GM21576 (cell line): ENCODE results near the gene GREM1.

Experiments used
- ATAC-seq: cut with Tn5 transposase; IDR thresholded peaks from one replicate; pipeline ENCODE4 v1.9.1; 2021; ENCODE audit warnings: mild to moderate bottlenecking, moderate library complexity; ENCODE audit not compliant: unreplicated experiment

The GREM1 gene

GRCh38 chr15:32730677-32731654, 13.2 kb downstream of the GREM1 start:
- ATAC-seq = no peak

- no peak for ATAC-seq
These were observed 14.9 kb downstream of the GREM1 start for GRCh38 chr15:32732574-32733157.

GRCh38 chr15:32733281-32733680, 15.5 kb downstream of the GREM1 start:
- no peak for ATAC-seq

- ATAC-seq = no peak
These were observed 18.3 kb downstream of the GREM1 start for GRCh38 chr15:32735989-32736700.

GRCh38 chr15:32736701-32737061, 18.9 kb downstream of the GREM1 start:
- ATAC-seq = no peak

- no peak for ATAC-seq
These were observed 19.5 kb downstream of the GREM1 start for GRCh38 chr15:32737304-32737703.

- no peak for ATAC-seq
These were observed 20.9 kb downstream of the GREM1 start for GRCh38 chr15:32738666-32739065.

- ATAC-seq = no peak
These were observed 21.8 kb downstream of the GREM1 start for GRCh38 chr15:32739522-32740063.

- ATAC-seq = no peak
These were observed 25.8 kb downstream of the GREM1 start for GRCh38 chr15:32743411-32744140.

GRCh38 chr15:32746116-32746857, 28.5 kb downstream of the GREM1 start:
- ATAC-seq = no peak

GRCh38 chr15:32747921-32748342, 30.1 kb downstream of the GREM1 start:
- no peak for ATAC-seq

- no peak for ATAC-seq
These were observed 33.2 kb downstream of the GREM1 start for GRCh38 chr15:32750979-32751378.

GRCh38 chr15:32757426-32757825, 39.6 kb downstream of the GREM1 start:
- ATAC-seq = no peak

- no peak for ATAC-seq
These were observed 45.5 kb downstream of the GREM1 start for GRCh38 chr15:32763295-32763694.

- ATAC-seq = no peak
These were observed 47.4 kb downstream of the GREM1 start for GRCh38 chr15:32765236-32765635.

- ATAC-seq = no peak
These were observed 48.3 kb downstream of the GREM1 start for GRCh38 chr15:32766101-32766500.

- no peak for ATAC-seq
These were observed 49.4 kb downstream of the GREM1 start for GRCh38 chr15:32767236-32767635.

- no peak for ATAC-seq
These were observed 56.2 kb downstream of the GREM1 start for GRCh38 chr15:32774022-32774421.

- ATAC-seq = no peak
These were observed 57.3 kb downstream of the GREM1 start for GRCh38 chr15:32775103-32775502.
